Endometrial microvascular endothelial cells (primary cell): ENCODE data around the gene METTL16. TPM values are rescaled to one million over a fixed set of nuclear protein-coding genes. Genes with fewer than 3 reads are reported as not detected.

Experiments used
- in situ Hi-C: cut with HindIII; loops from 2 replicates; pipeline ENCODE4 v1.10.0; 2017; ENCODE audit warnings: low sequenced_read_pairs, low pct_unique_long_range_greater_than_20kb; ENCODE audit errors: inconsistent ontology term
- total RNA-seq: library from RNA; depleted of rRNA; stranded (reverse); fragments of >200 nt; gene quantifications from one replicate; pipeline ENCODE4 v1.2.3, GENCODE V29; 2015; ENCODE audit errors: inconsistent ontology term

METTL16 gene
- total RNA-seq, 1 donor from 2014 or later: 26.0 TPM

GRCh38 chr17:2400877-2401425 is 110.7 kb downstream of the METTL16 start, which contains the start of gene MNT:
MNT (minus strand) TSS chr17:2401060; CDS start chr17:2400712, 348 bp downstream.
- in situ Hi-C loops: no loop called here

DNA sequence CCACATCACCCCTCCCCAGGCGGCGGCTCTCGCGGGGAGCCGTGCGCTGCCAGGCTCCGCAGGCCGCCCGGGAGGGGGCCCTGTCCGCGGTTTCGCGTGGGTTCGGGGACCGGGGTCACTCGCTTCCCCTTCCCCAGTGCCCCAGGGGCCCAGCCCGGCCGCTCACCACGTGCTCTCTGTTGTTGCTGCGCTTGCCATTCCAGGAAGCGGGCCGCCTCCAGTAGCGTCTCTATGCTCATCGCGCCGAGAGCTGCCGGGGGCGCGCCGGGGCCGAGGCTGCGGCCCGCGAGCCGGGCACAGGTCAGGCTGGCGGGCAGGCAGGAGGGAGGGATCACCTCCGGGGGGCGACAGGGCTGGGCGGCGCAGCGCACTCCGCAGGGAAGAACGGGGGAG is 111.2 kb downstream of the METTL16 start:
- in situ Hi-C loops: no loop called here

DNA sequence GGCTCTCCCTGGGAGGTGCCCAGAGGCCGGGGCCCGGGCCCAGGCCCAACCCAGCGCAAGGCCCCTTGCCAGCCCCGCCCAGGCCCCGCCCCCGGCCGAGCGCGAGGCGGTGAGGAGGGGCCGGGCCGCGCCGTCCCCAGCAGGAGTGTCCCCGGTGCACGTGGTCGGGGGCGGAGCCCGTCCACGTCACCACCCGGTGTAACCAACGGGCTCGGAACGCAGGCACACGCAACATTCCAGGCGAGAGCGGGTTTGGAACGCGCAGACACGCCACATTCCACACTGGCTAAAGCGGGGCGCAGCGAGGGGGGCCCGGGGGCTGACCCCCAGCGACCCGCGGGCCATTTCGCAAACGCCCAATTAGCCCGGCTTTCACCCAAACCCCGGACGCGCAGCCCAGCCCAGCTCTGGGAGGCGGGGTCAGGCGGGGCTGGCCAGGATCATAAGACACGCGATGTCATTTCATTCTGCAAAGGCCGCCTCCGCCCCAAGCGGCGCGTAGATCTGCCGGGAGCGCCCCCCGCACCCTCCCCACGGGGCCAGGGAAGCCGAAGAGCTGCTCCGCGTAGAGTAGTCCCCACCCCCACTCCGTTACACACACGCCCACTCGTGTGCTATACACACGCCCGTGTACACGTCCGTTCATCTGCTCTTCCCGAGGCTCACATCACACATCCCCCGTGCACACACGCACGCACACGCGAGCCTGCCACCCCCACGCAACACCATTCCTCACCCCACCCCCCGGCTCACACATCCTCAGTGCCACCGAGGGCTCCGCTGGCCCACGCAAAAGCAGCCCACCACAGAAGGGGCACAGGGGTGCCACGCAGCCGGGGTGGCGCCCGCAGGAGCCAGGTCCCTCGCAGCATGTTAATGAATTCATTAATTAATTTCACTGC is 111.9 kb downstream of the METTL16 start:
- in situ Hi-C loops: no loop called here

- in situ Hi-C loops: no loop called here
Observed at GRCh38 chr17:2398655-2399571, 112.8 kb downstream of the METTL16 start.

DNA sequence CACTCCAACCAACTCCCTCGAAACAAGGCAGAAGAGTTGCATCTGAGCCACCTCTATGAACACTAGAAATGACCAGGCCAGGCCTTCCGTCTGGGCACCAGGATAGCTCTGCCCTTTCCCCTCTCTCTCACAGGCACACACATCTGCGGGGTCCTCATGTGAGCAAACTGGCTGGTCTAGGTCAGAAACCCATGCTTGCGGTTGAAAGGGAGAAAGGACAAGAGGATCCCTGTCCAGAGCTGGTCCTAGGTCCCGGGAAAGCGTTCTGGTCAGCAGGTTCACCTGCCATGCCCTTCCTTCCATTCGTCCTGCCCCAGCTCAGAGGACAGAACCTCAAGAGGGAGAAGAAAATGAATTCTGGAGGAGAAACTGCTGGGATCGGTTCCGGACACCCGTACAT is 113.5 kb downstream of the METTL16 start:
- in situ Hi-C loops: no loop called here

GRCh38 chr17:2397247-2398171 is 114.2 kb downstream of the METTL16 start:
- in situ Hi-C loops: no loop called here

DNA sequence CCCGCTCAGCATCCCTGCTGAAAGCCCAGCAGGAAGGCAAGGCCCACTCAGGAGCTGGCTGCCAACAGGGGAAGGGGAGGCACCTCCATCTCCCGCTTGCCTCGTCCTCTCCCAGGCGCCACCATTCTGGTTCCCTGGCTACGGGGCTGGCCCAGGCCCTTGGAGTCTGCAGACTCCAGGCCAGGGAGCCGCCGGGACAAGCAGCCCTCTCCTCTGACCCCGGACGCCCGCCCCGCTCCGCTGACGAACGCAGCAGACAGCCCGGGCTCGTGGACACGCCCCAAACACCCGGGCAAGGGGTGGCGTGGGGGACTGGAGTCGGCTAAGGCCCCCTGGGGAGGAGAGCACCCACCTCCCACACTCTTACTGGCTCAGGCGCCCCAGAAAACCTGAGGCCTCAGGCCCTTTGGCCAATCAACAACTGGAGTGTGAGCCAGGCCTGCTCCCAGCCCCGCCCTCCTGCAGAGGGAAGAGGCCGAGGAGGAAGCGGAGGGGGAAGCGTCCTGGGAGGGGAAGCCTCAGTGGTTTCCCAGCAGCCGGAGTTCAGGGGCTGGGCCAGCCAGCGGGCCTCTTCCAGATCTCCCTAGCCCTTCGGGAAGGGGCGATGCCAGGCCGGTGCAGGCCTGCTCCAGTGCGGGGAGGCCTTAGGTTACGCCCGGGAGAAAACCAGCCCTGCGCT is 115.0 kb downstream of the METTL16 start:
- in situ Hi-C loops: no loop called here

- in situ Hi-C loops: no loop called here
Observed at GRCh38 chr17:2396192-2396567, 115.5 kb downstream of the METTL16 start.

DNA sequence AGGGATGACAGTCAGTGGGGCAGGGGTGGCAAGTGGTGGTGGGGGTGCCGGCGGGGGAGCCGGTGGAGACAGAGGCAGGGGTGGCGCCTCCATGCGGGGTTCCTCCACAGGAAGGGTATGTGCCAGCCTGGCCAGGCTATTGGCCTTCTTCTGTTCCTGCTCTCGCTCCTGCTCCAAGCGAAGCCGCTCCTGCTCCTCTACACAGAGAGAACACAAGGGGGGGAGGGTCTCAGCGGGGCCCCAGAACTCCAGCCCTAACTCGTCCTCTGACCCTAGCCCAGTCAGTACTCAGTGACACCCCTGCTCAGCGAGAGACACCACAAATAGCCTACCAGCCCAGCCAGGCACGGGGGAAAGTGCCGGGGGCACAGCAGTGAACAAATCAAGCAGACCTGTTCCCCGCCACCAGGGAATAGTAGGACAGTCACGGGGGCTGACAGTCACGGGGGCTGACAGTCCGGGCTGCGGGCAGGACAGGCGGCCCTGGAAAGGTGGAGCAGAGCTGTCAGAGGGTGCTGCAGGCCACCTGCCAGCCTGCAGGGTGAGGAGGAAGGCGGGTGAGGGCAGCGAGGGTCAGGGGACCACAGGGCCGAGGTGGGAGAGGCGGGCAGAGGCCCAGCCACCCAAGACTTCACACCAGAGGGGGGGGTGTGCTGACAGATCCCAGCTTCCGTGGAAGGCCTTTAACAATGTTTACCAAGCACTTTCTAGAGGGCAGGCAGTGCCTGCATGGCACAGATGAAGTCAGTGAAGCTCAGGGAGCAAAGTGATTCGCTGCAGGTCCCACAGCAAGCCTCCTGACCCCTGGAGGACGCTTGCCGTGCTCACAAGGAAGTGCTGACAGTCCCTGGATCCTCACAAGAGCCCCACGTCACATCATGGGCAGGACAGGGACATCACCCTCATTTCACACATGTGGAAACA is 116.2 kb downstream of the METTL16 start:
- in situ Hi-C loops: no loop called here

DNA sequence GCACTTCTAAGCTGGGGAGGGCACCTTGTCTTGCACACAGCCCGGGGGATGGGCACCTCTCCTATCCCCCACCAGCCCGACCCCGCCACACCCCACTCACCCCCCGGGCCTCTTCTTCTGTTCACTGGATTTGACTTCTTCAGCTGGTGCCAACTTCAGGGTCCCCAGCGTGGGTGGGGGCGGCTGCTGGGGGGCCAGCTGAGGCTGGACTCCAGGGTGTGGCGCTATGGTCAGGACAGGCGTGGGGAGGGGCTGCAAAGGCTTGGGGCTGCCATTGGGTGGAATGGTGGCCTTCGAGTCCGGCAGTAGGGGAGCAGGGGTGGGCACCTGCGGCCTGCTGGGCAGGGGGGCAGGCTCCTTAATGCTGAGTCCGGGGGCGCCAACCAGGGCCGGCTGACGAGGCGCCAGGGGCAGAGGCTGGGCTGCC is 116.9 kb downstream of the METTL16 start:
- in situ Hi-C loops: no loop called here

DNA sequence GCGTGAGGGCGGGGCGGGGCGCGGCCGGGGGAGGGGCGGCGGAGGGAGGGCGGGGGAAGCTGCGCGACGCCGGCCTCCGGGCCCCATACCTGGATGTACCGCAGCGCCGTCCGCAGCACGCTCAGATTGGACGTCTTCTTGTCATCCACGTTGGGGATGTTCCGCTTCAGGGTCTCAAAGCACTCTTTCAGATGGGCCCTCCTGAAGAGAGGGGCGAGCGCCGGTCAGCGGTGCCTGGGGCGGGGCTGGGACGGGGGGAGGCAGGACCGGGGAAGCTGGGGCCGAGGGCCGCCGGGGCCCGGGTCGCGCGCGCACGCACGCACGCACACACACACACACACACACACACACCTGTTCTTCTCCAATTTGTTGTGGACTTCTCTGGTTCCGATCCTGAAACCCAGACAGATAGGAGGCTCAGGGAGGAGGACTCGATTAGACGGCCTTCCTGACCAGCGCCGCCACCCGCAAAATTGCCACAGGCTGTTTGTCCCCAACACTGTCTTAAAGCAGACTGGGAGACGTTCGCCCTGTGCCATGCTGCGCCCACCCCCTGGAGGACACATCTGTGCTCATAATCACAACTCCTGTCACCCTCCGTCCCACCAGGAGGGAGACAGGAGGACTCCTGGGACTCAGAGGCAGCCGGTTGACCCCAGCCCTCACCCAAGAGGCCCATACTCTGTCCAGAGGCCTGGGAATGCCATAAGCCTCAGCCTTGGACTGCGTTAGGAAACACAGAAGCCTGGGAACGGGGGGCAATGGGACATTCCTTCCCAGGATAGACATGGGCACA is 117.5 kb downstream of the METTL16 start:
- in situ Hi-C loops: no loop called here

GRCh38 chr17:2393174-2393953 is 118.3 kb downstream of the METTL16 start:
- in situ Hi-C loops: no loop called here

DNA sequence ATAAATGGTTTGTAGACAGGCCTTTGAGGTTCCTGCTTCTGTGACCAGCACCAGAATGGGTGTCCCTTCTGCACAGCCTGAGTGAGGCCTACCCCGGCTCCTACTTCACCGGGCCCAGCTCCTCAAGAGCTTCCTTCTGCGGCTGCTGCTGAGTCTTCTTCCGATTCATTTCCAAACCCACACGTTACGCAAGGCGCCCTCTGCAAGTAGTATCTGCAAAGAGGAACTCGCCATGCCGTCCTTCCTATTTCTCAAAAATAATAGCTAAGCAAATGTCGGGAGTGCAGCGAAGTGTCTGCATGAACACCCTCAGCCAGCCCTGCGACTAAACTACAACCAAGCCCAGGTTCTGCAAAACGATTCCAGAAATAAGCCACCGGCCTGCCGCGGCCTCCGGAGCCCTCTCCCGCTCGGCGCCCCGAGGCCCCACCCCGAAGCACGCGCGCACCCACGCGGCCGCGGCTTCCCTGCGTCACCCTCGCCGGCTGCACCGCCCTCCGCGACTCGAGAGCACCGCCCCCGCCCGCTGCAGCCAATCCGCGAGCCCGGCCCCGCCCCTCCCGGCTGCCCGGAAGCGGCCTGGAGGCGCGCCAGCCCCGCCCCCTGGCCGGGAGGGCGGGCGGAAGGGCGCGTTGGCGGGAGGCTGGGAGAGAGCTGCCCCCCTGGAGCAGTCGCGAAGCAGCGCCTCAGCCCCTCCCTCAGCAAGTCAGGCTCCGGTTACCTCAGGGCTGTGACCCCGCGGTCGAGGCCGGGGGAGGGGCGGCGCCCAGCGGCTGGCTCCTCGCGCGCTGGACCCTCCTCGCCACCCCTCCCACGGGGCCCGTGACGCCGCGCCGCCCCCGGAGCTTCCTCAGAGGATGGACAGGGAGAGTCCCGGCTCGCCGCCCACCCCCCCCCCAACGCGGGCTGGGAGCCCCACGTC is 119.2 kb downstream of the METTL16 start:
- in situ Hi-C loops: no loop called here

DNA sequence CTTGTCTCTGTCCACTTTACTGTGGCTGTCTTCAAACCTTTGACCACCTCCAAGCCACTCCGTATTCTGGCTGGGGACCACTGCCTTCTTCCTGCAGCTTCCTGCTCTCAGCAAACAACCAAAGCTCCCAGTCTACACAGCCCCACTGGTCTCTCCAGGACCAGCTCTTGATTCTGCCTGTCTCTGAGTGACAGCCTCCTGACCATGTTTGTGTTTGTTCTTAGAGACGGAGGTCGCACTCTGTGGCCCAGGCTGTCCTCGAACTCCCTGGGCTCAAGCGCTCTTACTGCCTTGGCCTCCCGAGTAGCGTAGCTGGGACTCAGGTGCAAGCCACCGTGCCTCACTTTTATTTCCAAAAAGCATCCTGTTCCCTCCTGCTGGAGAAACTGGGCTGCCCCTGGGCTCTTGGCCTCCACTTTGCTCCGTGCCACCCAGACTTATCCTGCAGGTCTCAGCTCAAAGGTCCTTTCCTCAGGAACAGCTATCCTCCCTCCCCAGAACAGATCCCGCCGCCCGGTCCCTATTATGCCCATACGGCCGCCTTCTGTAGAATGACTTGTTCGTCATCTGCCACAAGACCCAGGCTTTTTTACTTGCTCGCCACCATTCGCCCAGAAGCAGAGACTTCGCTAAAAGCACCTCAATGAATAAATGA is 120.0 kb downstream of the METTL16 start:
- in situ Hi-C loops: no loop called here
